Measurements from ENCODE around the gene PRRG3.

The PRRG3 gene

GRCh38 chrX:151694661-151695582, at the start of gene PRRG3:
Gene PRRG3 (plus strand): TSS chrX:151695458. CDS start chrX:151698815, 3,357 bp downstream.
- no peak for TF ChIP-seq CTCF (IDR thresholded peaks at IDR 0.05)

GRCh38 chrX:151675121-151675746, 20.0 kb upstream of the PRRG3 start:
- no peak for TF ChIP-seq CTCF (IDR thresholded peaks at IDR 0.05)

GRCh38 chrX:151676196-151676595, 19.1 kb upstream of the PRRG3 start:
- TF ChIP-seq CTCF (IDR thresholded peaks at IDR 0.05): no peak

DNA sequence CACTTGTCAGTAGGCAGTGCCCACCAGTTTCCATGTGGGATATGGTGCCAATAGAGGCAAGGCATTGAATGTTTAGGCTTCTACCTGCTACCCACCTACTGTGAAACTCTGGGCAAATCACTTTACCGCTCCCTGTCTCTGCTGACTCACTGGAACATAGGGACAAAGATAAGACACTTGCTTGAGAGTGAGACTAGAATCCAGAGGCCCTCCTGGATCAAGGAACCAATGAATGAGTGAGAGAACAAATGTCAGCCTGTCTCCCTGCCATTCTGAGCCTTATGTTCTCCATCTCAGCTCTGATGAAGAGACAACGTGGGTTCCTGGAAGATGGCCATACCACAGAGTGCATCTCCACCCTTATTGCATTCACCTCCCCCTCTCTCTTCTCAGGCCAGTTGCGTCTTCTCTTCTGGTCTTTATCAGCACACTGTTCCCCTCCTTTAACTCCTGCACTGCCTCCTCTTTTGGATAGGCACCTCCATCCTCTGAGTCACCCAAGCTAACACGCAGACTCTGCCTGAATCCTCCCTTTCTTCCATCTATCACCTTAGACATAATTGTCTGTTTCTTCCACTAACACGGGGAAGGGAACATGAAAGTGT, 15.4 kb upstream of the PRRG3 start:
- TF ChIP-seq CTCF (IDR thresholded peaks at IDR 0.05): no peak

DNA sequence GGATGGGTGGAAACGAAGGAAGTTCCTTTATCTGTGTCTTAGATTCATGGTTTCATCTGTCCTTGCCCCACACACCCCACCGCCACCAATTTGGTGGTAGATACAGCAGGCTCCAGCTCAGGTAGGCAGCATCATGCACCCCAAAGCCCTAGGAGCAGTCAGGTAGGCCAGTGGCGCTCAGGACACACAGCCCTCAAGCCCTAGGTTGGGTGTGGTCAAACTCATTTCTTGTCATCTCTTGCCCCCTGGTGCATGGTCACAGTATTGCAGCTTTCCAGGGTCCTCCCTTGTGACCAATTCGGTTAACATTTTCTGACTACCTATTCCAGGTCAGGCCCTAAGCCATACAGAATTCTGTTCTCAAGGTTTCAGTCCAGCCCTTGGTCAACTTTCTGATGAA, 14.5 kb upstream of the PRRG3 start:
- peak; percentile 61 for TF ChIP-seq CTCF (IDR thresholded peaks at IDR 0.05)

DNA sequence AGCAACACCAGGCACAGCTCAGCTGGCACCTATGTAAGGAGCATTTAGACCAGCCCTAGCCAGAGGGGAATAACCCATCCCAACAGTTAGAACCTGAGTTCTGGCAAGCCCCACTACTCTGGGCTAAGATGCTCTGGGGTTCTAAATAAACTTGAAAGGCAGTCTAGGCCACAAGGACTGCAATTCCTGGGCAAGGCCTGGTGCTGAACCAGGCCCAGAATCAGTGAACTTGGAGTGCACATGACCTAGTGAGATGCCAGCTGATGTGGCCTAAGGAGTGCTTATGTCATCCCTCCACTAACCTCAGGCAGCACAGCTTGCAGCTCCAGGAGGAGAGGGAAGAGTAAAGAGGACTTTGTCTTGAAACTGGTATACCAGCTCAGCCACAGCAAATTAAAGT, 7.6 kb upstream of the PRRG3 start:
- no peak for TF ChIP-seq CTCF (IDR thresholded peaks at IDR 0.05)

GRCh38 chrX:151688695-151689094, 6.6 kb upstream of the PRRG3 start:
- no peak for TF ChIP-seq CTCF (IDR thresholded peaks at IDR 0.05)
